ENCODE results near the gene ZNF473. TPM values are rescaled to one million over a fixed set of nuclear protein-coding genes. Genes with fewer than 3 reads are reported as not detected.

ZNF473 gene
- total RNA-seq, 4 donors from 2014 or later, result 7.1 to 28.9 (median 16.8) TPM

DNA sequence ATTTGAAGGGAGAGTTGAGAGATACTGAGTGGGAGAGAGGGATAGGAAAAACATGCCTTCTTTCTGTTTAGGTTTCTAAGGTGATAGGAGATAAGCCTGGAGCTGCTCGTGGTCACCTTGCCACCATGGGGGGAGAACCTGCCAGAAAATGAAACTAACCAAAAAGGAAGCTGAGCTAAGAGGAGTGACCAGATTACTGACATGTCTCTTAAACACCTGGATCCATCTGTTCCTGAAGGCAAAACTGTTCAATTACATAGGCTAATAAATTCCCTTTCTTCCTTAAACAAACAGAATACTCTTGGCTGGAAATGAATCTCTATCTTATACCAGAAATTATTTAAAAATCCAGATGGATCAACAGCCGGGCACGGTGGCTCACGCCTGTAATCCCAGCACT is 27.3 kb downstream of the ZNF473 start:
- intact Hi-C loops (cut with DNase I; ENCODE audit: low total_unique reads), result no loop called here
- TF ChIP-seq, protein P1, sequence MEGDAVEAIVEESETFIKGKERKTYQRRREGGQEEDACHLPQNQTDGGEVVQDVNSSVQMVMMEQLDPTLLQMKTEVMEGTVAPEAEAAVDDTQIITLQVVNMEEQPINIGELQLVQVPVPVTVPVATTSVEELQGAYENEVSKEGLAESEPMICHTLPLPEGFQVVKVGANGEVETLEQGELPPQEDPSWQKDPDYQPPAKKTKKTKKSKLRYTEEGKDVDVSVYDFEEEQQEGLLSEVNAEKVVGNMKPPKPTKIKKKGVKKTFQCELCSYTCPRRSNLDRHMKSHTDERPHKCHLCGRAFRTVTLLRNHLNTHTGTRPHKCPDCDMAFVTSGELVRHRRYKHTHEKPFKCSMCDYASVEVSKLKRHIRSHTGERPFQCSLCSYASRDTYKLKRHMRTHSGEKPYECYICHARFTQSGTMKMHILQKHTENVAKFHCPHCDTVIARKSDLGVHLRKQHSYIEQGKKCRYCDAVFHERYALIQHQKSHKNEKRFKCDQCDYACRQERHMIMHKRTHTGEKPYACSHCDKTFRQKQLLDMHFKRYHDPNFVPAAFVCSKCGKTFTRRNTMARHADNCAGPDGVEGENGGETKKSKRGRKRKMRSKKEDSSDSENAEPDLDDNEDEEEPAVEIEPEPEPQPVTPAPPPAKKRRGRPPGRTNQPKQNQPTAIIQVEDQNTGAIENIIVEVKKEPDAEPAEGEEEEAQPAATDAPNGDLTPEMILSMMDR (IDR thresholded peaks at IDR 0.05), result no peak
- no peak for TF ChIP-seq POLR2A (IDR thresholded peaks at IDR 0.05)
- Histone ChIP-seq H3K4me1 (no peaks in the 10 kb centered on the region), H3K36me3 (no peaks in the 10 kb centered on the region), H3K9me3 (no peaks in the 10 kb centered on the region), H3K4me3 (no peak overlapping the region), H3K27ac (no peak overlapping the region), H3K27me3 (no peaks in the 10 kb centered on the region)
- DNase-seq, result no peak

DNA sequence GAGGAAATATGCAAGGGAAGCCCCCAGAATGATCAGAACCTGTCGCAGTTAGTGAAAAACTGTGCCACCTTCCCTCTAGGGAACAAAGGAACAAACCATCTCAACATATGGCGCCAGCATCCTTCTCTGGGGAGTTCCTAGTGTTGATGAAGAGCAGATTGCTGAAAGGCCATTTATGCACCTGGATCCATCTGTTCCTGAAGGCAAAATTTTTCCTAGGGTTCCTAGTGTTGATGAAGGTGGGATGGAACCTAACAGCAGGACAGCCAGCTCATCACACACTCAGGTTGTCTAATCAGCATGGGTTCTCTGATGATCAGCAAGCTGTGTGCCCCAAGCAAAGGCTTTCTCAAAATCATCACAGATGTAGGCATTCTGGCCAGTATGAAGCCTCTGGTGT is 32.6 kb downstream of the ZNF473 start:
- no peaks in the 10 kb centered on the region for H3K27me3 ChIP-seq
- H3K4me3 ChIP-seq, result no peak overlapping the region
- H3K4me1 ChIP-seq, result no peaks in the 10 kb centered on the region
- no peak overlapping the region for H3K27ac ChIP-seq
- intact Hi-C loops (cut with DNase I; ENCODE audit: low total_unique reads), result no loop called here
- no peak for DNase-seq
- TF ChIP-seq, protein P1 (IDR thresholded peaks at IDR 0.05), result no peak
- TF ChIP-seq POLR2A (IDR thresholded peaks at IDR 0.05), result no peak
- H3K9me3 ChIP-seq, result peaks cover 0 to 8% of the 10 kb centered on the region in 2 donors
- H3K36me3 ChIP-seq, result no peaks in the 10 kb centered on the region

DNA sequence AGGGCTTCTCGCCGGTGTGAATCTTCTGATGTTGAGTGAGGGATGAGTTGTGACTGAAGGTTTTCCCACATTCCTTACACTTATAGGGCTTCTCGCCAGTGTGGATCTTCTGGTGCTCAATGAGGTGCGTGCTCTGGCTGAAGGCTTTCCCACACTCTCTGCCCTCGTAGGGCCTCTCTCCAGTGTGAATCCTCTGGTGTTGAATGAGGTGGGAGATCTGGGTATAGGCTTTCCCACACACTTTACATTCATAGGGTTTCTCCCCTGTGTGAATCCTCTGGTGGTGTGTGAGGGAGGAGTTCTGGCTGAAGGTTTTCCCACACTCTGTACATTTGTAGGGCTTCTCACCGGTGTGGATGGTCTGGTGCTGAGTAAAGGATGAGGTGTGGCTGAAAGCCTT is 33.2 kb downstream of the ZNF473 start:
- H3K27me3 ChIP-seq, result no peaks in the 10 kb centered on the region
- H3K4me3 ChIP-seq, result no peak overlapping the region
- H3K36me3 ChIP-seq, result no peaks in the 10 kb centered on the region
- intact Hi-C loops (cut with DNase I; ENCODE audit: low total_unique reads), result no loop called here
- peaks cover 0 to 8% of the 10 kb centered on the region in 2 donors for H3K9me3 ChIP-seq
- no peak for DNase-seq
- H3K27ac ChIP-seq, result no peak overlapping the region
- no peaks in the 10 kb centered on the region for H3K4me1 ChIP-seq
- TF ChIP-seq, protein P1 (IDR thresholded peaks at IDR 0.05), result no peak
- TF ChIP-seq POLR2A (IDR thresholded peaks at IDR 0.05), result no peak

DNA sequence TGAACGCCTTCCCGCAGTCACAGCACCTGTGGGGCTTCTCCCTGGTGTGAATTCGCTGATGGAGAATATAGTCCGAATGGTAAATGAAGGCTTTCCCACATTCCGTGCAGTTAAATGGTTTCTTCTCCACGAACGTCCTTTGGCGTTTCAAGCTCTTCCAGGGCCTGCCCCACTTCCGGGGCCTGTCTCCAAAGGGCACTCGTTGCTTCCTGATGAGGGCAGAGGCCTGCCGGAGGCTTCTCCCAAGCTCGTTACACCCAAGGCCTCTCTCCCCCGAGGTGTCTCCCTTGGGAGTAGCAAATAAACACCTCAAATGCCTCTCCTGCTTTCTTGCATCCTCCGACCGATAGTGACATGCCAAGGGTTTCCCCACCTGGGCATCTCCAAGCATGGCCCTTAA is 34.3 kb downstream of the ZNF473 start:
- Histone ChIP-seq H3K4me1 (no peaks in the 10 kb centered on the region), H3K4me3 (no peak overlapping the region), H3K9me3 (peaks cover 0 to 8% of the 10 kb centered on the region in 2 donors), H3K27ac (no peak overlapping the region), H3K27me3 (no peaks in the 10 kb centered on the region), H3K36me3 (no peaks in the 10 kb centered on the region)
- DNase-seq, result no peak
- no peak for TF ChIP-seq POLR2A (IDR thresholded peaks at IDR 0.05)
- TF ChIP-seq, protein P1 (IDR thresholded peaks at IDR 0.05), result no peak
- intact Hi-C loops (cut with DNase I; ENCODE audit: low total_unique reads), result no loop called here

DNA sequence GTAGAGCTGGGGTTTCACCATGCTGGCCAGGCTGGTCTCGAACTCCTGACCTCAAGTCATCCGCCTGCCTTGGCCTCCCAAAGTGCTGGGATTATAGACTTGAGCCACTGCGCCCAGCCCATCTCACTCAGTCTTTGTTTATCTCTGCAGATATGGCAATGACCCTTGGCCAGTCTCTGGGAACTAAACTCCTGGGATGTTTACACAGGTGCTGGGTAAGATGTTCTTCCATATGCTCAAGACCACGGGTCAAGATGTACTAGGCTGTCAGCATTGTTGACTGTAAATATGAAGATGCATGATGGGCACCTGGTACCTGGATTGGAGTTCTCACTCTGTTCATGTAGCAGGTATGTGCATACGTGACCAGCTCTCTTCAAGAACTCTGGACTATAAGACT is 35.8 kb downstream of the ZNF473 start:
- TF ChIP-seq POLR2A (IDR thresholded peaks at IDR 0.05), result no peak
- TF ChIP-seq, protein P1 (IDR thresholded peaks at IDR 0.05), result no peak
- intact Hi-C loops (cut with DNase I; ENCODE audit: low total_unique reads), result no loop called here
- Histone ChIP-seq H3K36me3 (no peaks in the 10 kb centered on the region), H3K4me3 (no peak overlapping the region), H3K27ac (no peak overlapping the region), H3K9me3 (peaks cover 0 to 8% of the 10 kb centered on the region in 2 donors), H3K4me1 (no peaks in the 10 kb centered on the region), H3K27me3 (no peaks in the 10 kb centered on the region)
- DNase-seq, result no peak
